Measurements from ENCODE around the gene KRT12.

- no peak for TF ChIP-seq CTCF (IDR thresholded peaks at IDR 0.05; ENCODE audit: low read depth, low read length, missing input control)
- no peak for TF ChIP-seq JUND (IDR thresholded peaks at IDR 0.05)
- no peak for TF ChIP-seq TAF1 (conservative IDR thresholded peaks at IDR 0.05)
- no peak for TF ChIP-seq ATF3 (IDR thresholded peaks at IDR 0.05)
- no peak for TF ChIP-seq REST (IDR thresholded peaks at IDR 0.05)
- TF ChIP-seq GABPA (IDR thresholded peaks at IDR 0.05 in 1 of 2, conservative IDR thresholded peaks at IDR 0.05 in 1 of 2), result no peak
- TF ChIP-seq RXRA (IDR thresholded peaks at IDR 0.05), result no peak
- no peak for TF ChIP-seq FOXA1 (IDR thresholded peaks at IDR 0.05)
- no peak for TF ChIP-seq HNF4G (IDR thresholded peaks at IDR 0.05)
- TF ChIP-seq ZBTB33 (IDR thresholded peaks at IDR 0.05), result no peak
- no peak for TF ChIP-seq YY1 (IDR thresholded peaks at IDR 0.05)
Measured at GRCh38 chr17:40852364-40852763, 14.7 kb downstream of the KRT12 start.

All from liver (tissue), 3 donors.